HG03025 (cell line): ENCODE data around the gene KRTAP16-1.
"Not testable (repeated sequence)": the region's sequence is repeated elsewhere in the genome, so short reads cannot be mapped to it uniquely, and the experiment has no call there.

Experiments used
- ATAC-seq: cut with Tn5 transposase; IDR thresholded peaks from one replicate; pipeline ENCODE4 v1.9.1; 2021; ENCODE audit warnings: mild to moderate bottlenecking, moderate library complexity; ENCODE audit not compliant: unreplicated experiment, low FRiP score

The KRTAP16-1 gene

DNA sequence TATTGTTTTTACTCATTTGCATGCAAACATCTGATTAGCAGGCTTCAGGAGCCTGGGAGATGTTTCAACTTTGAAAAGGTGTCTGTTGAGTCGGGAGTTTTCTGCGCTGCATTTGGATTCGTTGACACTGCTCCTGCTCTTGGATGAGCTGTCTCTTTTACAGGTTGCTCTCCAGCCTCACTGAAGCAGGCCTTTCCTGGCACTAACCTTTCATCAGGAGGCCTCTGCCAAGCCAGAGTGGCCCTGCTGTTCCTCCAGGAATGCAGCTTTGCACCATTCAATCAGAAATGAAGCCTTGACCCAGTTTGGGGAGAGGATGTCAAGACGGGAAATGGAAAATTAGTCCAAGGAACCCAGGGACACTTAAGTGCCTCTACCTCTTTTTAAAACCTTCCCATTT is 6.1 kb downstream of the KRTAP16-1 start:
- no peak for ATAC-seq

DNA sequence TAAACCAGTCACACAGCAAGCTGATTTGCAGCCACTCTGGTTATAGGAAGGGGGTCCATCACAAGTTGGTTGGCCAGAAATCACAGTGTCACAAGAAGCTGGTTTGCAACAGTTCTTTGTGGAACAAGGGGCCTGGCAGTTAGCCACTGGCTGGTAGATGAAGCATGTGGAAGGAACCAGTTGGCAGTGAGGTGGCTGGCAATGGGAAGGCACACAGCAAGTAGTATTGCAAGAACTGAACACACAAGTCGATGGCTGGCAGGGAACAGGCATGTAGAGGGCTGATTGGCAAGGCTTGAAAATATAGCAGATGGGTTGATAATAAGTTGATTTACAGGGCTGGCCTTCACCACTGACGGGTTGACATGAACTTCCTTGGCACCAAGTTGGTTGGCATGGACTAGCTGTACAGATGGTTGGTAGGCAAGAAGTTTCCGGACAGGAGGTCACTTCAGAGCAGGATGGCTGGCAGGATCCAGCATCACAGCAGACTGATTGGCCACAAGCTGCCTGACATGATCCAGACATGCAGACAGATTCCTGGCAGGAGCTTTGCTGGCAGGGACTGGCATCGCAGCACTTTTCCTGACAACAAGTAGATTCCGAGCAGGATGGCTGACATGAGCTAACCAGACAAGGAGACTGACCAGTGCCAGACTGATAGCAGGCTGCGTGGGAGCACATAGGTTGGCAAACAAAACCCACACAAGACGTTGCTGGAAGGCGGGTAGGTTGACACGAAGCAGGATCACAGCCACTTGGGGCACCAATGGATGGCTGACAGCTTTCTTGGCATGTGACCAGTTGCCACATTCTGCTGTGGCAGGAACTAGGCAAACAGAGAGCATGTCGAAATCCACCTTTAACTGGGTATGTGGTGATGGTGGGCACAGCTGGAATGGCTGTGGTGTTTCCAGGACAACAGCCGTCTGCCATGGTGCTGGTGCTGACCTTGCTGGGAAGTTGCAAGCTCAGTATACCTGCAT is 6.9 kb downstream of the KRTAP16-1 start, which contains the start of gene KRTAP29-1:
KRTAP29-1 (minus strand) TSS at position 936 of the 986 bp plus-strand sequence; CDS start at position 936, 0 bp downstream.
- no peak for ATAC-seq

DNA sequence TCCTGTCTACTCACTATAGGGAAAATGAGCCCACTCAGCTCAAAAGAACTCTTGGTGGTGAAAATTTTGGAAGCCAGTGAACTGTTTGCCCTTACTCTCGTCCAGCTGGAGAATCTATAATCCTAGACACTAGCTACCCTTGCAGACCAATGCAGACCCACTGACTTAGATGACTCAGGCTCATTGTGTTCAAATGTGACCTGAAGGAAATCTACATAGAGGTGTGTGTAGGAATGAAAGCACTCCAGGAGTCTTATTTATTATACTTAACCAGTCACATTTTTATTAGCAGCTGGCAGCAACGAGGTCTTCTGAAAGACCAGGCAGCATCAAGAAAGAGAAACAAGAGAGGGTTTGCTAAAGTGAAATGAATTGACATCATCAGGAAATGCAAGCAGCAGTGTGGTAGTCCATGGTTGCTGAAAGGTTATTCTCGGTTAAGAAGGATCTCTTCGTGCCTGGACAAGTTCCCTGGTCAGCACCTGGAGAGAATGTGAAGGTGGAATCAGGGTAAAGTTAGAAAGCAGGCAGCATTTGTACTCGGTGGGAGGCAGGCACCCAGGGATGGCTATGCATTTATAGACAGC is 7.8 kb downstream of the KRTAP16-1 start:
- no peak for ATAC-seq

DNA sequence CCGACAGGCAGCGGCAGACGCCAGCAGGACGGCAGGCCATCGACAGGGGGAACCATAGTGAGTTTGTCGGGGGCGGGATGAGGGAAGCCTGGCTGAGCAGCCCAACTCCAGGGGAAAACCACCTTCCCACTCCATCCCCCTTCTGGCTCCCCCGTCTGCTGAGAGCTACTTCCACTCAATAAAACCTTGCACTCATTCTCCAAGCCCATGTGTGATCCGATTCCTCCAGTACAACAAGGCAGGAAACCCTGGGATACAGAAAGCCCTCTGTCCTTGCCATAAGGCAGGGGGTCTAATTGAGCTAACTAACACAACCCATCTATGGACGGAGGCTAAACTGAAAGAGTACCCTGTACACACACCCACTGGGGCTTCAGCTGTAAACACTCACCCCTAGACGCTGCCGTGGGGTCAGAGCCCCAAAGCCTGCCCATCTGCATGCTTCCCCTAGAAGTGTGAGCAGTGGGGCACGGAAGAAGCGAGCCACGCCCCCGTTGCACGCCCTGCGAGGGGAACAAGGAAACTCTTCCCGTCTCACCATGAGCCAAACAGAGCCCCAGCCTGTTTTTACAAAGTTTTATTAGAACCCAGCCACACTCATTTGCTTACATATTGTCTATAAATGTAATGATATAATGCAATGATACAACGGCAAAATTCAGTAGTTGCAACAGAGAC is 10.5 kb downstream of the KRTAP16-1 start:
- ATAC-seq, result no peak

GRCh38 chr17:41296846-41297245 is 12.3 kb downstream of the KRTAP16-1 start:
- no peak for ATAC-seq

GRCh38 chr17:41294016-41294415 is 15.1 kb downstream of the KRTAP16-1 start:
- no peak for ATAC-seq

DNA sequence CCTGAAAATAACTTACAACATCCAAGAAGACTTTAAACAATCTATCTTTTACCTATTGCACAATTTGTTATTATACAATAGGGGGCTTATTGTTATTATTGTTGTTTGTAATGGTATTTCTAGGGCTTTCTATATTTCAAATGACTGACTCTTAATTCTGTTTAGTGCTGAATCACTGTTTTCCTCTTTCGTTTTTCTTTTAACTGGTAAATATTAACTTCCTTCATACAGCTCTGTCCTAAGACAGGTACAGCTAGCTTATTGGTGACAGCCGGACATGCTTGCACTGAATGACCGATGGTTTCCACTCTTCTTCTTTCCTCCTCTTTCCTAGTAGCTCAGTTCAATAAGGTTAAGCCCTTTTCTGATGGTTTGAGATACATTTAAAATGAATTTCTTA is 22.1 kb downstream of the KRTAP16-1 start:
- ATAC-seq, result no peak

DNA sequence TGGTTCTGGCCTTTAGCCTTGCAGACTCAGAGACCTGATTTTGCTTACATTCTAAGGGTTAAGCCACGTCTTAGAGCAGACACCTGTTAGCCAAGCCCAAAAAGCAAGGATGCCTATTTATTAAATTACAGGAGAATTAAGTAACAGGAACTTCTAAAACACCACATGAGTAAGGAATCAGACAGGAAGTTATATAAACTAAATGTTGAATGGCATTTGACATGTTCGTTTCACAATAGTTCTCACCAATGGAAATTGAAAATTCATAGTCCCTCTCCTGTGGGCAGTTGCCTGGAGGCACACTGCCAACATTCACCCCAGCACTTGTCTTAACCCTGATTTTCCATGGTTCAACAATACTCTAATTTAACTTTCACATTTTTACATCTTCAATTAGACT is 24.6 kb downstream of the KRTAP16-1 start:
- ATAC-seq, result no peak

- no peak for ATAC-seq
Observed at GRCh38 chr17:41284043-41284442, 25.1 kb downstream of the KRTAP16-1 start.

DNA sequence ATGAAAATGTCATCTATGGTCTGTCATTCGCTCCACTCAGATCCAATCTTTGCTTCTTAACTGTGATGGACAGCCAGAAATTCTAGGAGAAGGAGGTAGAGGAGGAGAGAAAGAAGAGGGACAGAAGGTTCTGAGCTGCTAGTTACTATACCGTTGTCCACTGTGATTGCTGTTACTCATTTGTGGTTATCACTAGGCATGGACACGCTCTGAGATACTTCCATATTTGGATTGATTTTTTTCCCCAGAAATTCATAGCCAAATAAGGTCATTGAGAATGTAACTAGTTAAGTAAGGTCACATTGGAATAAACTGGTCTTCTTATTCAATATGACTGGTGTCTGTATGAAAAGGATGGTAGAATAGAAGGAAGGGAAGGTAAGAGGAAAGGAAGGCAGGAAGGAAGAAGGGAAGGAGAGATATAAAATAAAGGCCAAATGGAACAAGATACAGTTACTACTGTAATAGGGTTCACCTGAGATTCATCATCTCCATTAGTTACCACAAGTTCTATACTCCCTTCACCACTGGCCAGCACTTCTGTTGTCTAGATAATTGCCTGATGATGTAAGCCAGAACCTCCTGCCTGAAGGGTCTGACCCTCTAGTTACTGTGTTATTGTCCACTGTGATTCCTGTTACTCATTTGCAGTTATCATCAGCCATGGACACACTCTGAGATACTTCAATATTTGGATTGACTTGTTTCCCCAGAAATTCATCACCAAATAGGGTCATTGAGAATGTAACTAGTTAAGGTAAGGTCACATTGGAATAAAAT is 30.7 kb downstream of the KRTAP16-1 start:
- ATAC-seq, result no peak

DNA sequence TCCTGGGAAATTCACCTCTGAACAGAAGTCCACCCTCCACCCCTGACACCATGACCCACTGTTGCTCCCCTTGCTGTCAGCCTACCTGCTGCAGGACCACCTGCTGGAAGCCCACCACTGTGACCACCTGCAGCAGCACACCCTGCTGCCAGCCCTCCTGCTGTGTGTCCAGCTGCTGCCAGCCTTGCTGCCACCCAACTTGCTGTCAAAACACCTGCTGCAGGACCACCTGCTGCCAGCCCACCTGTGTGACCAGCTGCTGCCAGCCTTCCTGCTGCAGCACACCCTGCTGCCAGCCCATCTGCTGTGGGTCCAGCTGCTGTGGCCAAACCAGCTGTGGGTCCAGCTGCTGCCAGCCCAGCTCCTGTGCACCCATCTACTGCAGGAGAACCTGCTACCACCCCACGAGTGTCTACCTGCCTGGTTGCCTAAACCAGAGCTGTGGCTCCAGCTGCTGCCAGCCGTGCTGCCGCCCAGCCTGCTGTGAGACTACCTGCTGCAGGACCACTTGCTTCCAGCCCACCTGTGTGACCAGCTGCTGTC is 33.4 kb downstream of the KRTAP16-1 start, which contains the start of gene KRTAP9-7:
KRTAP9-7 (plus strand) TSS at position 51 of the 543 bp plus-strand sequence; CDS start at position 51, 0 bp downstream.
- ATAC-seq, result not testable (repeated sequence)

DNA sequence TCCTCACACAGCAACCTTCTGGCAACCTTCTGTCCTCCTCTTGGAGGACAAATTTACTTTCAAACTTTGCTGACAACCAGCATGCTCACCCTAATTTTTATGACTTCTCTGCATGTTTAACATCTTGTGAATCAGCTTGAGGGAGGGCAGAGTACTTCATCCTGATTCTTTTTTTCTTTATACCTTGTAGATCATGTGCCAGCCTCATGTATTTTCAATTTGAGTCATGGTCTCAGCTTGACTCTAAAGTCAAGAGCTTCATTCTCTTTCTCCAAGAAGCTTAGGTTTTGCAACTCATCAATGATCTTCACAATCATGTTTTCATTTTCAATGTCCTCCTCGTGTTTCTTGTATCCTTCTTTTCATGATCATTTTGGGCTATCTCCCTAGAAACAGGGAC is 37.3 kb downstream of the KRTAP16-1 start:
- no peak for ATAC-seq

DNA sequence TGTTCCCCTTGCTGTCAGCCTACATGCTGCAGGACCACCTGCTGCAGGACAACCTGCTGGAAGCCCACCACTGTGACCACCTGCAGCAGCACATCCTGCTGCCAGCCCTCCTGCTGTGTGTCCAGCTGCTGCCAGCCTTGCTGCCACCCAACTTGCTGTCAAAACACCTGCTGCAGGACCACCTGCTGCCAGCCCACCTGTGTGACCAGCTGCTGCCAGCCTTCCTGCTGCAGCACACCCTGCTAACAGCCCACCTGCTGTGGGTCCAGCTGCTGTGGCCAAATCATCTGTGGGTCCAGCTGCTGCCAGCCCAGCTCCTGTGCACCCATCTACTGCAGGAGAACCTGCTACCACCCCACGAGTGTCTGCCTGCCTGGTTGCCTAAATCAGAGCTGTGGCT is 37.8 kb downstream of the KRTAP16-1 start:
- not testable (repeated sequence) for ATAC-seq

DNA sequence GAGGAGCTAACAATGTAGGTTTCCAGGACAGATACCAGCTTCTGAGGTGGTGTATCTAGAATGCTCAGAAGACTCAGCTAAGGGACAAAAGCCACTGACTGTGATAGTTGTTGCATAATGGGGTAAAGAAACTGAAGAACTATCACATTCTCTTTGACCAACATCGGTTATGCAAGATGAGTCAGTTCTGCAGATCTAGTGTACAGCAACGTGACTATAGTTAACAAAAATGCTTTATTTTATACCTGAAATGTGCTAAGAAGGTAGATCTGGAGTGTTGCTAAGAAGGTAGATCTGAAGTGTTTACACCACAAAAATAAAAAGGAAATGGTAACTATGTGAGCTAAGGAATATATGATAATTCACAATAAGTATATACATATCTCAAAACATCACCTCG is 41.4 kb downstream of the KRTAP16-1 start:
- ATAC-seq, result no peak

DNA sequence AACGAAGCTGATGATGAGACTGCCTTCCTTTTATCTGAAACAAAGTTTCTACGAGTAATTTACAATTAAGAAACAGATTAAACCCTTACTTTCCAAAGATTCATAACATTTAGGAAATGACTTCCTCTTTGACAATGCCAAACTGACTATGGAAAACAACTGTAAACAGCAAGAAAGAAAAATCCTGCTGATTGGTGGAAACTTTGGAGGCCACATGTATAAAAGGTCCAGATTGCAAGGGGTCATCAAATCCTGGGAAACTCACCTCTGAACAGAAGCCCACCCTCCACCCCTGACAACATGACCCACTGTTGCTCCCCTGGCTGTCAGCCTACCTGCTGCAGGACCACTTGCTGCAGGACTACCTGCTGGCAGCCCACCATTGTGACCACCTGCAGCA is 44.0 kb downstream of the KRTAP16-1 start, which contains the start of gene KRTAP9-6:
KRTAP9-6 (plus strand) TSS at position 301 of the 400 bp plus-strand sequence; CDS start at position 301, 0 bp downstream.
- ATAC-seq, result no peak

DNA sequence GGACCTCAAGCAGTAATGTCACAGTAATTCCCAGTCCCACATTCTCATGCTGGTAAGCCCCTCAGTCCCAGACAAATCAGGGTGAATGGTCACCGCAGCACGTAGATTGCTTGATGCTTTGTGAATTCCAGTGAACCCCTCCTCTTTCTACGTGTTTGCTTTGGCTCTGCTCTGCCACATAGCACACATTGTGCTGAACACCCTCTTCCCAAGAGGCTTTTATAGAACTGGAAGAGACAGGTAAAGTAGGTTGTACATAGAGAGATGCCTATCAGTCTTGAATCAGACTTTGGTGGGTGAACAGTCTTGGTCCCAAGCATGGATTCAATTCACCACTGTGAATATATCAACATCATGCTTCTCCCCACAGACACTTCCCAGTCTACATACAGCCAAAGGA is 44.5 kb downstream of the KRTAP16-1 start:
- no peak for ATAC-seq

- no peak for ATAC-seq
Observed at GRCh38 chr17:41263212-41263611, 45.9 kb downstream of the KRTAP16-1 start.

DNA sequence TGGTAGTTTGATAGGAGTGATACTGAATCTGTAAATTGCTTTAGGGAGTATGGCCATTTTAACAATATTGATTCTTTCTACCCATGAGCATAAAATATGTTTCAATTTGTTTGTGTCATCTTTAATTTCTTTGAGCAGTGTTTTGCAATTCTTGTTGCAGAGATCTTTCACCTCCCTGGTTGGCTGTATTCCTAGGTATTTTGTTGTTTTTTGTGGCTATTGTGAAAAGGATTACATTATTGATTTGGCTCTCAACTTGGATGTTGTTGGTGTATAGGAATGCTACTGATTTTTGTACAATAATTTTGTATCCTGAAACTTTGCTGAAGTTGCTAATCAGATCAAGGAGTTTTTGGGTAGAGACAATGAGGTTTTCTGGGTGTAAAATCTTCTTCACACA is 50.7 kb downstream of the KRTAP16-1 start:
- no peak for ATAC-seq
